ENCODE results near the gene PEAR1.

The PEAR1 gene

DNA sequence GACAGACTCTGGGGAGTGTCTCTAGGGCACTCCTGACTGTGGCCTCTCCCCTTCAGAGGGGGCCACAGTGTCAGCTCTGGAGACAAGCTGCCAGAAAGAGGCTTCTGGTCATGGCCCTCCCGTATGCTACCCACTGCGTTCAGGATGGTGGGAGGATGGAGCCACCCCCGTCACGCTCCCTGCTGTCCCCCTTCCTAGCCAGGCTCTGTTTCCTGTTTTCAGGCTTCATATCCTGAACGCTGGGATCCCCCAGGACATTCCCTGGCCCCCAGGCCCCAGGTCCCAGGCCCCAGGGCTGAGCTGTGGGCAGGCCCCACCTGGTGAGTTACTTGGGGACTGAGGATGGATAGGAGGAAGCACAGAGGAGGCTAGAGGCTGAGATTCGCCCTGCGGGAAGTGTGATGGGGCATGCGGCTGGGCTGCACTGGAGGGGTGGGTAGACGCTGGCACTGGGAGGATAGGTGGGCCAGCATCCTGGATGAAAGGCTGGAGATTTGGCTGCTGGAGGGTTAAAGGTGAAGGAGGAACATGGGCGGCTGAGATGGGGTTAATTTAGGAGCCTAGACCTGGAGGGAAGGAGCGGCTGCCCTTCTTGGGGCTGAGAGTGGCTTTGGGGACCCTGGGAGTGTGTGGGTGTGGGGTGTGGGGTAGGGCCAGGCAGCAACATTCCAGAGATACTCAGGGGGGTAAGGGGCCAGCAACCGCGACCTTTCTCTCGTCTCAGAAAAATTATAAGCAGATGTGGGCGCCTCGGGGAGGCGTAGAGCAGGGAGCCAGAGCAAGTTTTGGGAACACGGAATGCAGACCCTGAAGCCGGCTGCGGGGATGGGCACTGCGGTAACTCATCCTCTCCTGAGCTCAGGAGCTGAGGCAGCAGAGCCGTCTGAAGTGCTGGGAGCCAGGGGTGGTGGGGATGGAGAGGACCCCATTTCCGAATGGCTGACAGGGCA lies 8.7 kb downstream of the PEAR1 start:
- Histone ChIP-seq H2BK15ac (ENCODE audit: low read depth, poor library complexity, severe bottlenecking) (no peak overlapping the region), H3K9me3 (ENCODE audit: control insufficient read depth, low read length) (no peaks in the 10 kb centered on the region), H4K8ac (ENCODE audit: low read length) (no peak overlapping the region), H3K23ac (ENCODE audit: low read length in 2 of 2) (no peak overlapping the region), H4K91ac (ENCODE audit: low read length) (peak overlapping the region; percentile 9), H3K9ac (ENCODE audit: low read length) (peak overlapping the region; percentile 26), H3K36me3 (ENCODE audit: control insufficient read depth in 1 of 2, insufficient read depth in 2 of 2, low read depth in 1 of 2, low read length in 2 of 2) (peaks cover 0 to 25% of the 10 kb centered on the region in 2 experiments), H2BK12ac (ENCODE audit: low read length in 2 of 2) (no peak overlapping the region), H3K4me3 (ENCODE audit: insufficient read depth in 1 of 2, low read depth in 1 of 2, low read length in 2 of 2) (peak overlapping the region in 1 of 2 experiments; percentile 0), H3K79me1 (replicated peaks; ENCODE audit: low read length, poor library complexity, severe bottlenecking) (peaks cover 54% of the 10 kb centered on the region), H2BK120ac (ENCODE audit: low read depth, low read length) (no peak overlapping the region), H2AFZ (ENCODE audit: low read depth, low read length) (no peak overlapping the region), H3K4ac (ENCODE audit: low read depth in 1 of 2, low read length in 2 of 2) (peak overlapping the region in 1 of 2 experiments; percentile 21), H3K14ac (ENCODE audit: low read length in 2 of 2) (no peak overlapping the region), H3K27ac (ENCODE audit: low read length, poor library complexity, severe bottlenecking) (no peak overlapping the region), H3K27me3 (ENCODE audit: control insufficient read depth in 1 of 2, insufficient read depth in 1 of 2, low read length in 2 of 2) (no peaks in the 10 kb centered on the region), H2AK5ac (ENCODE audit: low read length, severe bottlenecking) (peak overlapping the region; percentile 14), H3K4me1 (ENCODE audit: control insufficient read depth, insufficient read depth, low read depth, low read length) (peaks cover 46% of the 10 kb centered on the region), H3K18ac (ENCODE audit: low read depth in 1 of 2, low read length in 2 of 2) (peak overlapping the region in 1 of 2 experiments; percentile 68), H2BK5ac (ENCODE audit: low read depth, low read length, poor library complexity, severe bottlenecking) (no peak overlapping the region), H3K4me2 (ENCODE audit: low read length, poor library complexity, severe bottlenecking) (no peak overlapping the region)
- no peak for DNase-seq
- 70% methylated on average over 22 of the region's 23 CpGs for WGBS

DNA sequence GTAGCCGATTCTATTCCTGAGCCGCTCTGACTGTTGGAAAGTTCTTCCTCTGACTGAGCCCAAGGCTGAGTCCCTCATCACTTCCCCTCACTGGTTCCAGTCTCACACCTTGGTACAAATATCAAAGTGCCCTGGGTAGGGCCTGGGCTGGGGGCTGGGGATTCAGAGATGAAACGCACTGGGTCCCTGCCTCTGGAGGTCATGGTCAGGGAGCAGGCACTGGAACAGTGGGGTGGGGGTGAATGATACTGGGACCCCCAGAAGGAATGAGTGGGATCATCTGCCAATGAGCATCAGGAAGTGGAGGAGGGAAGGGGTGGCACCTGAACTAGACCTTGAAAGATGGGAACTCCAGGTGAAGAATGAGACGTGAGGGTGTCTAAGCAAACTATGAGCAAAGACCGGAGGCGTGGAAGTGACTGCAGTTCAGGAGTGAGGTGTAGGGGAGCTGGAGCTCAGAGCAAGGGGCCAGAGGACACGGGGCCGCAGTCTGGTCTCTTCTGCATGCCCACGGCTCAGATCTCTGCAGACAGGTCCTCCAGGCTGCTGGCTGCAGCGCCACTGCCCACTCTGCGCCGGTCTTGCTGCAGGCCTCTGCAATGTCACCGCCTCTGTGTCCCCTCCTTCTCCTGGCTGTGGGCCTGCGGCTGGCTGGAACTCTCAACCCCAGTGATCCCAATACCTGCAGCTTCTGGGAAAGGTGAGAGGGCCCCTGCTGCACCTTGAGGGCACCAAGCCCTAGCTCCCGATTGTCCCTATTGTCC lies 10.0 kb downstream of the PEAR1 start:
- Histone ChIP-seq H2AK5ac (ENCODE audit: low read length, severe bottlenecking) (no peak overlapping the region), H3K79me1 (replicated peaks; ENCODE audit: low read length, poor library complexity, severe bottlenecking) (peaks cover 57% of the 10 kb centered on the region), H4K91ac (ENCODE audit: low read length) (no peak overlapping the region), H3K4ac (ENCODE audit: low read depth in 1 of 2, low read length in 2 of 2) (no peak overlapping the region), H4K8ac (ENCODE audit: low read length) (no peak overlapping the region), H3K36me3 (ENCODE audit: control insufficient read depth in 1 of 2, insufficient read depth in 2 of 2, low read depth in 1 of 2, low read length in 2 of 2) (peaks cover 0 to 36% of the 10 kb centered on the region in 2 experiments), H2BK15ac (ENCODE audit: low read depth, poor library complexity, severe bottlenecking) (no peak overlapping the region), H3K23ac (ENCODE audit: low read length in 2 of 2) (no peak overlapping the region), H3K27ac (ENCODE audit: low read length, poor library complexity, severe bottlenecking) (no peak overlapping the region), H3K4me2 (ENCODE audit: low read length, poor library complexity, severe bottlenecking) (no peak overlapping the region), H3K4me3 (ENCODE audit: insufficient read depth in 1 of 2, low read depth in 1 of 2, low read length in 2 of 2) (no peak overlapping the region), H2AFZ (ENCODE audit: low read depth, low read length) (no peak overlapping the region), H3K9me3 (ENCODE audit: control insufficient read depth, low read length) (no peaks in the 10 kb centered on the region), H3K18ac (ENCODE audit: low read depth in 1 of 2, low read length in 2 of 2) (no peak overlapping the region), H2BK12ac (ENCODE audit: low read length in 2 of 2) (peak overlapping the region in 1 of 2 experiments; percentile 10), H2BK120ac (ENCODE audit: low read depth, low read length) (no peak overlapping the region), H3K14ac (ENCODE audit: low read length in 2 of 2) (no peak overlapping the region), H3K4me1 (ENCODE audit: control insufficient read depth, insufficient read depth, low read depth, low read length) (peaks cover 41% of the 10 kb centered on the region), H2BK5ac (ENCODE audit: low read depth, low read length, poor library complexity, severe bottlenecking) (no peak overlapping the region), H3K9ac (ENCODE audit: low read length) (no peak overlapping the region), H3K27me3 (ENCODE audit: control insufficient read depth in 1 of 2, insufficient read depth in 1 of 2, low read length in 2 of 2) (no peaks in the 10 kb centered on the region)
- 94% methylated on average over 15 of the region's 15 CpGs for WGBS
- no peak for DNase-seq

DNA sequence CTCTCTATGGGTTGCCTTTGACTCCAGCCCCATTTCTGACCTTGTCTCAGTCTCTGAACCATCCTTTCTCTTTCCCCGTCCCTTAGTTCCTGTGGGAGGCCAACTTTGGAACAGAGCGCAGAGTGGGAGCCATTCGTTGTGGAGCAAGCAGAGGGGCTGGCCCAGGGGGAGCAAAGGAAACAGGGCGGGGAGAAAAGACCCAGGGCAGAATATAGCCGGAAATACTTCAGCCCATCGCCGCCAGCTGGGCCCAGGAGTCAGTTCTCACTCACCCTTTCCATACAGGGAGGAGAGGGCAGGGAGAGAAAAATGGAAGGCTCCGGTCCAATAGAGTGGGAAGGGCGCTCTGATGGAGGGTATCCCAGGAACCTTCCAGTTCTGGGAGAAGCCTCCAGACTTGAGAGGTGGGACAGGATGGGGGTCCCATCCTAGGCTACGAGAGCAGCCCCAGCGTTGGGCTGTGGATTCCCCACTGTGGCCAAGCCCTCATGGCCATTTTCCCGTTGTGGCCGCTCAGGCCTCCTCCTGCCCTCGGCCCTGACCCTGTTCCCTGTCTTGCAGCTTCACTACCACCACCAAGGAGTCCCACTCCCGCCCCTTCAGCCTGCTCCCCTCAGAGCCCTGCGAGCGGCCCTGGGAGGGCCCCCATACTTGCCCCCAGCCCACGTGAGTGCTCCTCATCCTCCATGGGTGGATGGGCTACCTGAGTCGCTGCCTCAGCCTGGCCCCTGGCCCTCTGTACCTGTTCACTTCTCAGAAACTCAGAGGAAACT lies 10.9 kb downstream of the PEAR1 start:
- no peak overlapping the region for H2BK120ac ChIP-seq (ENCODE audit: low read depth, low read length)
- H2AFZ ChIP-seq (ENCODE audit: low read depth, low read length) = no peak overlapping the region
- no peak overlapping the region for H3K9ac ChIP-seq (ENCODE audit: low read length)
- no peak overlapping the region for H3K23ac ChIP-seq (ENCODE audit: low read length in 2 of 2)
- H2BK15ac ChIP-seq (ENCODE audit: low read depth, poor library complexity, severe bottlenecking) = no peak overlapping the region
- H3K27me3 ChIP-seq (ENCODE audit: control insufficient read depth in 1 of 2, insufficient read depth in 1 of 2, low read length in 2 of 2) = no peaks in the 10 kb centered on the region
- H3K36me3 ChIP-seq (ENCODE audit: control insufficient read depth in 1 of 2, insufficient read depth in 2 of 2, low read depth in 1 of 2, low read length in 2 of 2) = peaks cover 0 to 45% of the 10 kb centered on the region in 2 experiments
- no peak overlapping the region for H3K4ac ChIP-seq (ENCODE audit: low read depth in 1 of 2, low read length in 2 of 2)
- no peak overlapping the region for H3K4me2 ChIP-seq (ENCODE audit: low read length, poor library complexity, severe bottlenecking)
- no peak overlapping the region for H3K18ac ChIP-seq (ENCODE audit: low read depth in 1 of 2, low read length in 2 of 2)
- H4K8ac ChIP-seq (ENCODE audit: low read length) = no peak overlapping the region
- no peak overlapping the region for H3K27ac ChIP-seq (ENCODE audit: low read length, poor library complexity, severe bottlenecking)
- no peak overlapping the region for H3K14ac ChIP-seq (ENCODE audit: low read length in 2 of 2)
- no peak overlapping the region for H2BK12ac ChIP-seq (ENCODE audit: low read length in 2 of 2)
- WGBS = 95% methylated on average over 15 of the region's 19 CpGs
- H2BK5ac ChIP-seq (ENCODE audit: low read depth, low read length, poor library complexity, severe bottlenecking) = no peak overlapping the region
- H3K4me1 ChIP-seq (ENCODE audit: control insufficient read depth, insufficient read depth, low read depth, low read length) = peaks cover 37% of the 10 kb centered on the region
- no peak overlapping the region for H2AK5ac ChIP-seq (ENCODE audit: low read length, severe bottlenecking)
- no peak overlapping the region for H3K4me3 ChIP-seq (ENCODE audit: insufficient read depth in 1 of 2, low read depth in 1 of 2, low read length in 2 of 2)
- no peak overlapping the region for H4K91ac ChIP-seq (ENCODE audit: low read length)
- peaks cover 57% of the 10 kb centered on the region for H3K79me1 ChIP-seq (replicated peaks; ENCODE audit: low read length, poor library complexity, severe bottlenecking)
- DNase-seq = no peak
- no peaks in the 10 kb centered on the region for H3K9me3 ChIP-seq (ENCODE audit: control insufficient read depth, low read length)

All from mesenchymal stem cell (in vitro differentiated cells and primary cell).